Heart left ventricle (tissue), 16 donors: ENCODE results near the gene DBNDD1. TPM values are rescaled to one million over a fixed set of nuclear protein-coding genes. Genes with fewer than 3 reads are reported as not detected.

Experiments used
- ATAC-seq, 4 donors: fragments of 200-7000 bp; cut with Tn5 transposase; one replicate each; pipeline ENCODE4 v1.9.1; 2020 to 2022; ENCODE audit warnings: moderate library complexity in 4 of 4, mild to moderate bottlenecking in 3 of 4, moderate number of reproducible peaks in 1 of 4
- DNase-seq, 5 donors: peaks; one replicate each; pipeline ENCODE4 v3.0.0-alpha.2; 2020
- H3K27ac ChIP-seq, 12 donors: fragments of 200-600 bp; sonication (generic) in 4 of 12; one replicate each; pipeline versions ENCODE4 v1.5.0 to v1.8.0; 2016 to 2022; ENCODE audit warnings: mild to moderate bottlenecking in 2 of 12
- H3K27me3 ChIP-seq, 9 donors: fragments of 200-600 bp; sonication (generic) in 2 of 9; one replicate each; pipeline versions ENCODE4 v1.5.1 to v1.8.0; 2016 to 2022; ENCODE audit warnings: mild to moderate bottlenecking in 3 of 9
- H3K36me3 ChIP-seq, 9 donors: fragments of 200-600 bp; sonication (generic) in 2 of 9; one replicate each; pipeline versions ENCODE4 v1.5.0 to v1.8.0; 2018 to 2022; ENCODE audit warnings: mild to moderate bottlenecking in 2 of 9
- H3K4me1 ChIP-seq, 12 donors: fragments of 200-600 bp; sonication (generic) in 4 of 12; one replicate each; pipeline versions ENCODE4 v1.5.0 to v1.8.0; 2016 to 2022; ENCODE audit warnings: mild to moderate bottlenecking in 3 of 12
- H3K4me3 ChIP-seq, 12 donors: fragments of 200-600 bp; sonication (generic) in 4 of 12; one replicate each; pipeline versions ENCODE4 v1.5.0 to v1.8.0; 2017 to 2022; ENCODE audit warnings: mild to moderate bottlenecking in 9 of 12, moderate library complexity in 4 of 12
- H3K9me3 ChIP-seq, 12 donors: fragments of 200-600 bp; sonication (generic) in 4 of 12; one replicate each; pipeline versions ENCODE4 v1.5.0 to v1.8.0; 2016 to 2022; ENCODE audit warnings: mild to moderate bottlenecking in 1 of 12
- CTCF ChIP-seq, 12 donors: fragments of 200-600 bp; sonication (generic) in 4 of 12; IDR thresholded peaks; one replicate each; pipeline versions ENCODE4 v1.5.0 to v1.8.0; 2018 to 2022; ENCODE audit warnings: antibody characterized with exemption in 12 of 12, mild to moderate bottlenecking in 5 of 12
- POLR2A ChIP-seq, 2 donors: fragments of 450-650 bp; IDR thresholded peaks; one replicate each; pipeline ENCODE4 v1.6.1; 2017; ENCODE audit warnings: antibody characterized with exemption in 2 of 2, mild to moderate bottlenecking in 2 of 2, moderate library complexity in 2 of 2
- WGBS, 4 donors: extraction: QIAGEN DNeasy Blood & Tissue Kit in 2 of 4; methylation state at CpG; one replicate each; pipeline versions ENCODE4 v1.1.5 to v1.1.7; 2013 to 2018; 5-methylcytosine and 5-hydroxymethylcytosine counted together
- intact Hi-C, 10 donors: fragments of 100-400 bp; cut with DNase I; formaldehyde crosslinking; loops; one replicate each; pipeline versions ENCODE4 v1.11.1 to v1.14.2; 2022
- polyA plus RNA-seq, 2 donors: library from polyadenylated mRNA; stranded (reverse); fragments of 200-250 nt; gene quantifications; one replicate each; pipeline ENCODE4 v1.2.3, GENCODE V29; 2013
- total RNA-seq, 9 donors: library from RNA; depleted of rRNA in 2 of 9; stranded (reverse); fragments of >200 nt in 2 of 9; fragmentation: NEBNext Ultra II Directional in 3 of 9; extraction: Animal tissue kit (Norgen Biotek cat#: 25700) in 3 of 9; gene quantifications; one replicate each; pipeline versions ENCODE4 v1.1.0 to v1.2.4, GENCODE V29; 2016 to 2023
- donor health status: ischemic (EF 13 %, LVEDD 7.1; RV severe dilation, severe dysfunction).
- donor health status: healthy with polysubstance abuse.
- donor health status: DM: no; HTN: yes; CAD: no.
- donor health status: DM: no; HTN: no; CAD: no.
- donor health status: ischemic (EF 25% LVEDD 6.9; RV normal size, moderate dysfunction).
- donor health status: ischemic (EF 25% LVEDD 5.7; RV mildly dilated, moderate dysfunction).
- donor health status: healthy.
- donor health status: DM: yes; HTN: yes; CAD: no.
- donor health status: ischemic (EF 35%, LVEDD 5.7; RV mildly dilated, moderate dysfunction).
- donor health status: nonischemic (EF 11% LVEDD 7.7; RV severe dilation, severe dysfunction).
- donor health status: DM: yes; HTN: yes; CAD: no.
- donor health status: PGD.
- donor health status: ischemic (EF 29% LVEDD 5.4; RV normal size, mild dysfunction).
- donor health status: nonischemic (EF 23%, LVEDD 6.1; RV moderate dilation, normal function).

The DBNDD1 gene
- total and polyA plus RNA-seq, 11 donors: 1.4 to 16.0 (median 4.4) TPM

DNA sequence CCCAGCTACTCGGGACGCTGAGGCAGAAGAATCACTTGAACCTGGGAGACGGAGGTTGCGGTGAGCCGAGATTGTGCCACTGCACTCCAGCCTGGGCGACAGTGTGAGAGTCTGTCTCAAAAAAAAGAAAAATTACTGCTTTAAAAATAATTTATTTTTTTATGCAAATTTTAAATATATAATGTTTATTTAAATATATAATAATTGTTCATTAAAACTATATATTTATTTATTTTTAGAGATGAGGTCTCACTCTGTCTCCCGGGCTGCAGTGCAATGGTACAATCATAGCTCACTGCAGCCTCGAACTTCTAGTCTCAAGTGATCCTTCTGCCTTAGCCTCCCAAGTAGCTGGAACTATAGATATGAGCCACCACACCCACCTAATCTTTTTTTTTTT, 15.2 kb upstream of the DBNDD1 start:
- TF ChIP-seq POLR2A (IDR thresholded peaks at IDR 0.05) (no peak), CTCF (IDR thresholded peaks at IDR 0.05) (no peak)
- WGBS, 4 donors: 86 to 92% (median 89%) methylated on average over 8 of the region's 8 CpGs
- DNase-seq (no peak), ATAC-seq (no peak)
- Histone ChIP-seq H3K4me1 (peaks cover 0 to 9% (median 0%) of the 10 kb centered on the region in 12 donors), H3K36me3 (peaks cover 0 to 68% (median 58%) of the 10 kb centered on the region in 9 donors), H3K27ac (no peak overlapping the region), H3K9me3 (no peaks in the 10 kb centered on the region), H3K4me3 (no peak overlapping the region), H3K27me3 (no peaks in the 10 kb centered on the region)
- intact Hi-C loops: no loop called here

- no peak overlapping the region for H3K4me3 ChIP-seq
- ATAC-seq (no peak), DNase-seq (peak in 2 of 5 donors; percentile 9 to 18)
- H3K27me3 ChIP-seq: no peaks in the 10 kb centered on the region
- TF ChIP-seq CTCF (IDR thresholded peaks at IDR 0.05) (no peak), POLR2A (IDR thresholded peaks at IDR 0.05) (no peak)
- H3K27ac ChIP-seq: no peak overlapping the region
- no peaks in the 10 kb centered on the region for H3K9me3 ChIP-seq
- peaks cover 0 to 61% (median 50%) of the 10 kb centered on the region in 9 donors for H3K36me3 ChIP-seq
- peaks cover 0 to 9% (median 0%) of the 10 kb centered on the region in 12 donors for H3K4me1 ChIP-seq
- WGBS, 4 donors: 77 to 91% (median 83%) methylated on average over 4 of the region's 4 CpGs
- intact Hi-C loops: no loop called here
Observed at GRCh38 chr16:90033387-90033786, 14.1 kb upstream of the DBNDD1 start.

DNA sequence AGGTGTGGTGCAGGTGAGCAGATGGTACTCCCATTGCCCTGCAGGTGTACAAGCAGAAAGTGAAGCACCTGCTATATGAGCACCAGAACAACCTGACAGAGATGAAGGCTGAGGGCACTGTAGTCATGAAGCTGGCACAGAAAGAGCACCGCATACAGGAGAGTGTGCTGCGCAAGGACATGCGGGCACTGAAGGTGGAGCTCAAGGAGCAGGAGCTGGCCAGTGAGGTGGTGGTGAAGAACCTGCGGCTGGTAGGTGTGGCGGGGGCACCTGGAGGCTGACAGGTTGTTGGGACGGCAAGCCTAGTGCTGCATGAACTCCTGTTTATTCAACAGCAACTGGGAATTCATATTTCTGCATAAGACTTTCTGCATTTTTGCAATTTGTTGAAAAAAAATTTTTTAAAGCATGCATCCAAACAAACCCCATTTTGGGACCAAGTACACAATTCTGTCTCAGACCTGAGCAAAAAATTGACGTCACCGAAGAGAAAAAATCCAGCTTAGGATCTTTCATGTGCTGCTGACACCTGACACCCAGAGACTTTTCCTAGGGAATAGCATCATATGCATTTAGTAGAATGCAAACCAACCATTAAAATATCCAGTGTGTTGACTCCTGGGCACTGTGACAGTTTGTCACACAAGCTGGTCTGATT, 13.5 kb upstream of the DBNDD1 start:
- DNase-seq: peak in 2 of 5 donors; percentile 17 to 43
- Histone ChIP-seq H3K9me3 (no peaks in the 10 kb centered on the region), H3K4me1 (peaks cover 0 to 9% (median 0%) of the 10 kb centered on the region in 12 donors), H3K27ac (no peak overlapping the region), H3K4me3 (no peak overlapping the region), H3K36me3 (peaks cover 0 to 55% (median 45%) of the 10 kb centered on the region in 9 donors), H3K27me3 (no peaks in the 10 kb centered on the region)
- intact Hi-C loops: no loop called here
- TF ChIP-seq POLR2A (IDR thresholded peaks at IDR 0.05) (no peak), CTCF (IDR thresholded peaks at IDR 0.05) (no peak)
- no peak for ATAC-seq
- WGBS, 4 donors: 74 to 87% (median 78%) methylated on average over 8 of the region's 8 CpGs

- ATAC-seq: no peak
- intact Hi-C loops: no loop called here
- H3K4me1 ChIP-seq: peaks cover 0 to 4% (median 0%) of the 10 kb centered on the region in 12 donors
- H3K9me3 ChIP-seq: no peaks in the 10 kb centered on the region
- H3K27ac ChIP-seq: peak overlapping the region in 1 of 12 donors; percentile 31
- TF ChIP-seq CTCF (IDR thresholded peaks at IDR 0.05): no peak
- no peak for TF ChIP-seq POLR2A (IDR thresholded peaks at IDR 0.05)
- 78 to 87% (median 86%) methylated on average over 9 of the region's 9 CpGs for WGBS, 4 donors
- H3K27me3 ChIP-seq: no peaks in the 10 kb centered on the region
- DNase-seq: peak in 1 of 5 donors; percentile 14
- no peak overlapping the region for H3K4me3 ChIP-seq
- peaks cover 0 to 51% (median 38%) of the 10 kb centered on the region in 9 donors for H3K36me3 ChIP-seq
Observed at GRCh38 chr16:90031931-90032673, 12.8 kb upstream of the DBNDD1 start.
